Osteoblast (primary cell): ENCODE results near the gene RFTN1. TPM values are rescaled to one million over a fixed set of nuclear protein-coding genes. Genes with fewer than 3 reads are reported as not detected.

Source experiments
- DNase-seq: peaks from one replicate; pipeline ENCODE4 v3.0.0; 2011; ENCODE audit warnings: low spot score, mixed read lengths; ENCODE audit not compliant: insufficient read length; ENCODE audit errors: missing footprints
- H2AFZ ChIP-seq: 2 replicates; pipeline ENCODE4 v1.6.0; 2011; ENCODE audit warnings: mild to moderate bottlenecking, low read length
- H3K27ac ChIP-seq: 2 replicates; pipeline ENCODE4 v1.5.1; 2011; ENCODE audit warnings: mild to moderate bottlenecking, low read depth, low read length, moderate library complexity
- H3K27me3 ChIP-seq: 2 replicates; pipeline ENCODE4 v1.6.0; 2012; ENCODE audit warnings: mild to moderate bottlenecking, control low read depth, inconsistent platforms, low read length, moderate library complexity; ENCODE audit not compliant: insufficient read depth
- H3K36me3 ChIP-seq: 2 replicates; pipeline ENCODE4 v1.5.1; 2011; ENCODE audit warnings: mild to moderate bottlenecking, low read length, control low read depth, moderate library complexity; ENCODE audit not compliant: insufficient read depth
- H3K4me1 ChIP-seq: 2 replicates; pipeline ENCODE4 v1.5.1; 2011; ENCODE audit warnings: mild to moderate bottlenecking, low read length, control low read depth, moderate library complexity; ENCODE audit not compliant: insufficient read depth
- H3K4me2 ChIP-seq: 2 replicates; pipeline ENCODE4 v1.6.0; 2011; ENCODE audit warnings: mild to moderate bottlenecking, low read length; ENCODE audit not compliant: insufficient read depth
- H3K4me3 ChIP-seq: fragments of 200-600 bp; sonication (generic); 3 replicates; pipeline ENCODE4 v1.5.1; 2012; ENCODE audit warnings: mild to moderate bottlenecking, low read length, inconsistent platforms; ENCODE audit not compliant: insufficient read depth
- H3K79me2 ChIP-seq: 2 replicates; pipeline ENCODE4 v1.6.0; 2012; ENCODE audit warnings: mild to moderate bottlenecking, low read length, control low read depth, inconsistent platforms; ENCODE audit not compliant: insufficient read depth
- H3K9me3 ChIP-seq: 2 replicates; pipeline ENCODE4 v1.5.1; 2011; ENCODE audit warnings: low read depth, low read length, control low read depth
- H4K20me1 ChIP-seq: 2 replicates; pipeline ENCODE4 v1.6.0; 2012; ENCODE audit warnings: mild to moderate bottlenecking, low read length, control low read depth; ENCODE audit not compliant: insufficient read depth
- CTCF ChIP-seq: IDR thresholded peaks from 2 replicates; pipeline ENCODE4 v1.5.1; 2011; ENCODE audit warnings: mild to moderate bottlenecking, low read depth, low read length, moderate library complexity; ENCODE audit errors: extremely low read depth
- total RNA-seq: library from RNA; depleted of rRNA; stranded (reverse); fragments of >200 nt; gene quantifications from 2 replicates; pipeline ENCODE4 v1.2.3, GENCODE V29; 2012

The RFTN1 gene
- total RNA-seq, 1 donor: 99.2 TPM

GRCh38 chr3:16303037-16303575 lies 210.4 kb downstream of the RFTN1 start:
- H3K4me2 ChIP-seq: no peak overlapping the region
- no peaks in the 10 kb centered on the region for H3K27me3 ChIP-seq
- H3K9me3 ChIP-seq: no peaks in the 10 kb centered on the region
- no peaks in the 10 kb centered on the region for H3K36me3 ChIP-seq
- no peak for DNase-seq
- H2AFZ ChIP-seq: no peak overlapping the region
- H3K4me3 ChIP-seq: no peak overlapping the region
- H3K79me2 ChIP-seq: no peaks in the 10 kb centered on the region
- H3K4me1 ChIP-seq: peaks cover 7% of the 10 kb centered on the region
- no peak for TF ChIP-seq CTCF
- no peak overlapping the region for H3K27ac ChIP-seq
- H4K20me1 ChIP-seq: no peaks in the 10 kb centered on the region

GRCh38 chr3:16302082-16302631 lies 211.3 kb downstream of the RFTN1 start:
- no peaks in the 10 kb centered on the region for H3K9me3 ChIP-seq
- TF ChIP-seq CTCF: no peak
- no peaks in the 10 kb centered on the region for H3K27me3 ChIP-seq
- no peak overlapping the region for H3K4me3 ChIP-seq
- H3K4me1 ChIP-seq: peaks cover 7% of the 10 kb centered on the region
- H4K20me1 ChIP-seq: no peaks in the 10 kb centered on the region
- no peaks in the 10 kb centered on the region for H3K36me3 ChIP-seq
- no peak for DNase-seq
- H3K79me2 ChIP-seq: no peaks in the 10 kb centered on the region
- no peak overlapping the region for H2AFZ ChIP-seq
- no peak overlapping the region for H3K27ac ChIP-seq
- no peak overlapping the region for H3K4me2 ChIP-seq

- H3K4me3 ChIP-seq: no peak overlapping the region
- no peak for DNase-seq
- H3K27ac ChIP-seq: no peak overlapping the region
- H4K20me1 ChIP-seq: no peaks in the 10 kb centered on the region
- H3K36me3 ChIP-seq: no peaks in the 10 kb centered on the region
- H3K4me2 ChIP-seq: no peak overlapping the region
- H3K4me1 ChIP-seq: peaks cover 7% of the 10 kb centered on the region
- no peak for TF ChIP-seq CTCF
- H3K27me3 ChIP-seq: no peaks in the 10 kb centered on the region
- H3K9me3 ChIP-seq: no peaks in the 10 kb centered on the region
- H2AFZ ChIP-seq: no peak overlapping the region
- no peaks in the 10 kb centered on the region for H3K79me2 ChIP-seq
Measured at GRCh38 chr3:16301507-16301906, 212.0 kb downstream of the RFTN1 start.

GRCh38 chr3:16300881-16301359 lies 212.6 kb downstream of the RFTN1 start:
- no peak for TF ChIP-seq CTCF
- H4K20me1 ChIP-seq: no peaks in the 10 kb centered on the region
- H3K9me3 ChIP-seq: no peaks in the 10 kb centered on the region
- no peak overlapping the region for H3K27ac ChIP-seq
- no peaks in the 10 kb centered on the region for H3K36me3 ChIP-seq
- H3K79me2 ChIP-seq: no peaks in the 10 kb centered on the region
- no peak for DNase-seq
- peaks cover 7% of the 10 kb centered on the region for H3K4me1 ChIP-seq
- H2AFZ ChIP-seq: no peak overlapping the region
- H3K4me2 ChIP-seq: no peak overlapping the region
- no peaks in the 10 kb centered on the region for H3K27me3 ChIP-seq
- H3K4me3 ChIP-seq: no peak overlapping the region
